WTC11 (cell line): ENCODE data around the gene BORCS8. TPM values are rescaled to one million over a fixed set of nuclear protein-coding genes. Genes with fewer than 3 reads are reported as not detected.

ENCODE experiments used
- ATAC-seq: fragments of 200-7000 bp; cut with Tn5 transposase; 2 replicates; pipeline ENCODE4 v1.10.0; 2021; ENCODE audit warnings: mild to moderate bottlenecking, moderate library complexity
- CTCF ChIA-PET: fragments of 300-600 bp; sonication (Branson Sonifier 250); formaldehyde crosslinking; loops from one replicate; lab custom pipeline; 2021; ENCODE audit warnings: antibody characterized with exemption; lab: Charles Lee
- POLR2A ChIA-PET: fragments of 350-600 bp; sonication (Branson Sonifier 250); formaldehyde crosslinking; loops from one replicate; lab custom pipeline; 2021; ENCODE audit warnings: antibody characterized with exemption; lab: Charles Lee
- DNase-seq: peaks from one replicate; pipeline ENCODE4 v3.0.0; 2021; ENCODE audit warnings: low spot score
- H3K27ac Mint-ChIP-seq: 2 replicates; pipeline ENCODE4 v1.8.0; 2021; ENCODE audit warnings: mixed read lengths
- H3K27me3 Mint-ChIP-seq: 2 replicates; pipeline ENCODE4 v1.8.0; 2021; ENCODE audit warnings: low read depth, mild to moderate bottlenecking, moderate library complexity, mixed read lengths
- H3K36me3 Mint-ChIP-seq: 2 replicates; pipeline ENCODE4 v1.8.0; 2021; ENCODE audit warnings: mixed read lengths
- H3K4me1 Mint-ChIP-seq: 2 replicates; pipeline ENCODE4 v1.8.0; 2022; ENCODE audit warnings: mixed read lengths
- H3K4me3 Mint-ChIP-seq: 2 replicates; pipeline ENCODE4 v1.8.0; 2021; ENCODE audit warnings: mild to moderate bottlenecking, moderate library complexity, mixed read lengths
- H3K9me3 Mint-ChIP-seq: 2 replicates; pipeline ENCODE4 v1.8.0; 2021; ENCODE audit warnings: mixed read lengths
- CBFB ChIP-seq: sonication (generic); formaldehyde crosslinking; IDR thresholded peaks from 2 replicates; pipeline ENCODE4 v1.8.1; 2022; ENCODE audit warnings: mild to moderate bottlenecking, low read depth, missing genetic modification reagents
- CREM ChIP-seq: sonication (generic); formaldehyde crosslinking; IDR thresholded peaks from 2 replicates; pipeline ENCODE4 v1.8.1; 2022; ENCODE audit warnings: mild to moderate bottlenecking, missing genetic modification reagents, moderate library complexity
- FOXJ3 ChIP-seq: sonication (generic); formaldehyde crosslinking; IDR thresholded peaks from 2 replicates; pipeline ENCODE4 v1.9.0; 2021; ENCODE audit warnings: missing genetic modification reagents, mild to moderate bottlenecking, borderline replicate concordance
- FOXP1 ChIP-seq: sonication (generic); formaldehyde crosslinking; IDR thresholded peaks from 2 replicates; pipeline ENCODE4 v1.8.0; 2022; ENCODE audit warnings: missing genetic modification reagents, mild to moderate bottlenecking, moderate library complexity, borderline replicate concordance
- GTF2I ChIP-seq: fragments of 250-450 bp; sonication (Bioruptor Pico); conservative IDR thresholded peaks from 2 replicates; pipeline ENCODE4 v1.4.0; 2021; ENCODE audit warnings: mild to moderate bottlenecking
- JAZF1 ChIP-seq: fragments of 250-450 bp; sonication (Bioruptor Pico); IDR thresholded peaks from 2 replicates; pipeline ENCODE4 v1.9.0; 2021; ENCODE audit warnings: moderate library complexity, mild to moderate bottlenecking, inconsistent platforms
- OVOL2 ChIP-seq: fragments of 250-450 bp; sonication (Bioruptor Pico); IDR thresholded peaks from 2 replicates; pipeline ENCODE4 v1.9.0; 2021; ENCODE audit warnings: mild to moderate bottlenecking, borderline replicate concordance
- RELA ChIP-seq: sonication (generic); formaldehyde crosslinking; IDR thresholded peaks from 2 replicates; pipeline ENCODE4 v1.8.1; 2022; ENCODE audit warnings: missing genetic modification reagents, mild to moderate bottlenecking, borderline replicate concordance
- SP1 ChIP-seq: sonication (generic); formaldehyde crosslinking; conservative IDR thresholded peaks from 2 replicates; pipeline ENCODE4 v1.8.1; 2022; ENCODE audit warnings: missing genetic modification reagents
- TCF7 ChIP-seq: sonication (generic); formaldehyde crosslinking; IDR thresholded peaks from 2 replicates; pipeline ENCODE4 v1.8.0; 2022; ENCODE audit warnings: mild to moderate bottlenecking, low read depth, missing genetic modification reagents, moderate library complexity
- ZNF121 ChIP-seq: sonication (generic); formaldehyde crosslinking; IDR thresholded peaks from 2 replicates; pipeline ENCODE4 v1.8.0; 2023; ENCODE audit warnings: missing genetic modification reagents
- ZNF396 ChIP-seq: fragments of 250-450 bp; sonication (Bioruptor Pico); IDR thresholded peaks from 2 replicates; pipeline ENCODE4 v1.8.0; 2021; ENCODE audit warnings: mild to moderate bottlenecking, moderate library complexity, borderline replicate concordance
- ZNF423 ChIP-seq: fragments of 250-450 bp; sonication (Bioruptor Pico); IDR thresholded peaks from 2 replicates; pipeline ENCODE4 v2.1.2; 2022; ENCODE audit warnings: mild to moderate bottlenecking, moderate library complexity
- total RNA-seq: library from RNA; stranded (reverse); gene quantifications from 3 replicates; pipeline ENCODE4 v1.2.3, GENCODE V29; 2021
- TF ChIP-seq, protein P1 (sequence below): fragments of 250-450 bp; sonication (Bioruptor Pico); IDR thresholded peaks from 2 replicates; pipeline ENCODE4 v1.9.0; 2021; ENCODE audit warnings: mild to moderate bottlenecking
- TF ChIP-seq, protein P2 (sequence below): sonication (generic); formaldehyde crosslinking; IDR thresholded peaks from 2 replicates; pipeline ENCODE4 v1.8.1; 2023; ENCODE audit warnings: mild to moderate bottlenecking, missing genetic modification reagents
- TF ChIP-seq, protein P3 (sequence below): fragments of 250-450 bp; sonication (Bioruptor Pico); IDR thresholded peaks from 2 replicates; pipeline ENCODE4 v1.8.0; 2021; ENCODE audit warnings: mild to moderate bottlenecking
- TF ChIP-seq, protein P4 (sequence below): sonication (generic); formaldehyde crosslinking; IDR thresholded peaks from 2 replicates; pipeline ENCODE4 v1.8.0; 2023; ENCODE audit warnings: missing genetic modification reagents, mild to moderate bottlenecking, borderline replicate concordance
- TF ChIP-seq, protein P5 (sequence below): sonication (generic); formaldehyde crosslinking; IDR thresholded peaks from 2 replicates; pipeline ENCODE4 v1.8.0; 2022; ENCODE audit warnings: mild to moderate bottlenecking, missing genetic modification reagents
- TF ChIP-seq, protein P6 (sequence below): fragments of 250-450 bp; sonication (Bioruptor Pico); IDR thresholded peaks from 2 replicates; pipeline ENCODE4 v1.9.0; 2021; ENCODE audit warnings: mild to moderate bottlenecking, borderline replicate concordance

BORCS8 gene
- total RNA-seq, 1 experiment from 2014 or later, result 20.9 TPM

DNA sequence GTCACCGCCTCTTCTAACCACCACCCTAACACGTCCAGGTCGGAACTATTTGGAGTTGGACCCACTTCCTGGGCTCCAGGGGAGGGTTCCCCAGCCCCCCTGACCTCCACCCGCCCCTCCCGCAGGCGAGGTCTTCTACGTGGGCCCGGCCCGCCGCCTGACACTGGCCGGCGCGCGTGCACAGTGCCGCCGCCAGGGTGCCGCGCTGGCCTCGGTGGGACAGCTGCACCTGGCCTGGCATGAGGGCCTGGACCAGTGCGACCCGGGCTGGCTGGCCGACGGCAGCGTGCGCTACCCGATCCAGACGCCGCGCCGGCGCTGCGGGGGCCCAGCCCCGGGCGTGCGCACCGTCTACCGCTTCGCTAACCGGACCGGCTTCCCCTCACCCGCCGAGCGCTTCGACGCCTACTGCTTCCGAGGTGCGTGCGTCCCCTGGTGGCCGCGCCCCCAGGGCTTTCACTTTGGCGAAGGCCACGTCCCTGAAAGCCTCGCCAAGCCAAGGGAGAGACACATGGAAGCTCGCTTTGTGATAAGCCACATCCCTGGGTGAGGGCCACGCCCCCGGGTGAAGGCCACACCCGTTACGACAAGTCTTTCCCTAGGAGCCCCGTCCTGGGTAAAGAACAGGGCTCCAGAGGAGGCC is 33.0 kb upstream of the BORCS8 start (continued):
- TF ChIP-seq, protein P1, sequence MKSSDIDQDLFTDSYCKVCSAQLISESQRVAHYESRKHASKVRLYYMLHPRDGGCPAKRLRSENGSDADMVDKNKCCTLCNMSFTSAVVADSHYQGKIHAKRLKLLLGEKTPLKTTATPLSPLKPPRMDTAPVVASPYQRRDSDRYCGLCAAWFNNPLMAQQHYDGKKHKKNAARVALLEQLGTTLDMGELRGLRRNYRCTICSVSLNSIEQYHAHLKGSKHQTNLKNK (CRISPR knock-in tag), result no peak
- peak; percentile 85 for TF ChIP-seq RELA
- peak; percentile 96 for TF ChIP-seq FOXP1 (CRISPR knock-in tag)
- TF ChIP-seq ZNF423, result peak; percentile 43; the same call in 1 of the 2 replicates

DNA sequence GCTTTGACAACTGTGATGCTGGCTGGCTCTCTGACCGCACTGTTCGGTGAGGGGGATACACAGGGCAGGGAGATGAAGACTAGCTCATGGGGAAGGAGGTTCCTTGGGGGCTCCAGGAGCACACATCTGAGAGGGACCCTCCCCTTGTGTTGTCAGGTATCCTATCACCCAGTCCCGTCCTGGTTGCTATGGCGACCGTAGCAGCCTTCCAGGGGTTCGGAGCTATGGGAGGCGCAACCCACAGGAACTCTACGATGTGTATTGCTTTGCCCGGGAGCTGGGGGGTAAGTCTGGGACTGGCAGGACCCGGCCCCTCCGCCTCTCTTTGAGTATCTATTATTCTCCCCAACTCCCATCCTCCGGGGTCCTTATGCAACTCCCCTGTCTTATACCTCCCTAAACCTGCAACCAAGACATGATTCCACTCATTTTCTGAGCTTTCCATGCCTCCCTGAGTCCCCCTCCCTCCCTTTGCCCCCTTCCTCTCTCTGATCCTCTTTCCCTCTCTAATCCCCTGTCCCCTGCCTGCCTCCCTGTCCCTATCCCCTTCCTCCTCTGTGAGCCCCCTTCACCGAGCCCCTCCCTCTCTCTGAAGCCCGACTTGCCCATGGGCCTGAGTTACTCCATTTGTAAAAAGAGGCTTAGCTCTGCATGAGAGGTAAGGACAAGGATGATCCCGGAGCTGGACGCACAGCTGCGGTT is 32.3 kb upstream of the BORCS8 start:
- Mint-ChIP-seq H3K36me3 (no peaks in the 10 kb centered on the region), H3K4me1 (peaks cover 2% of the 10 kb centered on the region), H3K27ac (no peak overlapping the region), H3K4me3 (peak overlapping the region; percentile 60), H3K27me3 (peaks cover 45% of the 10 kb centered on the region), H3K9me3 (no peaks in the 10 kb centered on the region)
- ChIA-PET CTCF (interaction anchor here (0.5 to 2.2 kb wide), 22 partner anchors 9 to 732 kb away, joined by 4 to 29 read pairs (median 8); partner anchors contain the start of genes BORCS8, MEF2B, NR2C2AP and RFXANK), POLR2A (interaction anchor here (0.5 to 2.0 kb wide), 4 partner anchors 21 to 902 kb away, joined by 3 to 6 read pairs (median 4); partner anchors contain the start of gene NR2C2AP)
- no peak for TF ChIP-seq CREM (CRISPR knock-in tag)
- TF ChIP-seq, protein P2, sequence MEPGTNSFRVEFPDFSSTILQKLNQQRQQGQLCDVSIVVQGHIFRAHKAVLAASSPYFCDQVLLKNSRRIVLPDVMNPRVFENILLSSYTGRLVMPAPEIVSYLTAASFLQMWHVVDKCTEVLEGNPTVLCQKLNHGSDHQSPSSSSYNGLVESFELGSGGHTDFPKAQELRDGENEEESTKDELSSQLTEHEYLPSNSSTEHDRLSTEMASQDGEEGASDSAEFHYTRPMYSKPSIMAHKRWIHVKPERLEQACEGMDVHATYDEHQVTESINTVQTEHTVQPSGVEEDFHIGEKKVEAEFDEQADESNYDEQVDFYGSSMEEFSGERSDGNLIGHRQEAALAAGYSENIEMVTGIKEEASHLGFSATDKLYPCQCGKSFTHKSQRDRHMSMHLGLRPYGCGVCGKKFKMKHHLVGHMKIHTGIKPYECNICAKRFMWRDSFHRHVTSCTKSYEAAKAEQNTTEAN (CRISPR knock-in tag), result no peak
- TF ChIP-seq, protein P3, sequence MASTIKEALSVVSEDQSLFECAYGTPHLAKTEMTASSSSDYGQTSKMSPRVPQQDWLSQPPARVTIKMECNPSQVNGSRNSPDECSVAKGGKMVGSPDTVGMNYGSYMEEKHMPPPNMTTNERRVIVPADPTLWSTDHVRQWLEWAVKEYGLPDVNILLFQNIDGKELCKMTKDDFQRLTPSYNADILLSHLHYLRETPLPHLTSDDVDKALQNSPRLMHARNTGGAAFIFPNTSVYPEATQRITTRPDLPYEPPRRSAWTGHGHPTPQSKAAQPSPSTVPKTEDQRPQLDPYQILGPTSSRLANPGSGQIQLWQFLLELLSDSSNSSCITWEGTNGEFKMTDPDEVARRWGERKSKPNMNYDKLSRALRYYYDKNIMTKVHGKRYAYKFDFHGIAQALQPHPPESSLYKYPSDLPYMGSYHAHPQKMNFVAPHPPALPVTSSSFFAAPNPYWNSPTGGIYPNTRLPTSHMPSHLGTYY, result no peak
- no peak for TF ChIP-seq ZNF121 (CRISPR knock-in tag)
- TF ChIP-seq OVOL2 (CRISPR knock-in tag), result no peak
- no peak for TF ChIP-seq CBFB (CRISPR knock-in tag)
- TF ChIP-seq, protein P4, sequence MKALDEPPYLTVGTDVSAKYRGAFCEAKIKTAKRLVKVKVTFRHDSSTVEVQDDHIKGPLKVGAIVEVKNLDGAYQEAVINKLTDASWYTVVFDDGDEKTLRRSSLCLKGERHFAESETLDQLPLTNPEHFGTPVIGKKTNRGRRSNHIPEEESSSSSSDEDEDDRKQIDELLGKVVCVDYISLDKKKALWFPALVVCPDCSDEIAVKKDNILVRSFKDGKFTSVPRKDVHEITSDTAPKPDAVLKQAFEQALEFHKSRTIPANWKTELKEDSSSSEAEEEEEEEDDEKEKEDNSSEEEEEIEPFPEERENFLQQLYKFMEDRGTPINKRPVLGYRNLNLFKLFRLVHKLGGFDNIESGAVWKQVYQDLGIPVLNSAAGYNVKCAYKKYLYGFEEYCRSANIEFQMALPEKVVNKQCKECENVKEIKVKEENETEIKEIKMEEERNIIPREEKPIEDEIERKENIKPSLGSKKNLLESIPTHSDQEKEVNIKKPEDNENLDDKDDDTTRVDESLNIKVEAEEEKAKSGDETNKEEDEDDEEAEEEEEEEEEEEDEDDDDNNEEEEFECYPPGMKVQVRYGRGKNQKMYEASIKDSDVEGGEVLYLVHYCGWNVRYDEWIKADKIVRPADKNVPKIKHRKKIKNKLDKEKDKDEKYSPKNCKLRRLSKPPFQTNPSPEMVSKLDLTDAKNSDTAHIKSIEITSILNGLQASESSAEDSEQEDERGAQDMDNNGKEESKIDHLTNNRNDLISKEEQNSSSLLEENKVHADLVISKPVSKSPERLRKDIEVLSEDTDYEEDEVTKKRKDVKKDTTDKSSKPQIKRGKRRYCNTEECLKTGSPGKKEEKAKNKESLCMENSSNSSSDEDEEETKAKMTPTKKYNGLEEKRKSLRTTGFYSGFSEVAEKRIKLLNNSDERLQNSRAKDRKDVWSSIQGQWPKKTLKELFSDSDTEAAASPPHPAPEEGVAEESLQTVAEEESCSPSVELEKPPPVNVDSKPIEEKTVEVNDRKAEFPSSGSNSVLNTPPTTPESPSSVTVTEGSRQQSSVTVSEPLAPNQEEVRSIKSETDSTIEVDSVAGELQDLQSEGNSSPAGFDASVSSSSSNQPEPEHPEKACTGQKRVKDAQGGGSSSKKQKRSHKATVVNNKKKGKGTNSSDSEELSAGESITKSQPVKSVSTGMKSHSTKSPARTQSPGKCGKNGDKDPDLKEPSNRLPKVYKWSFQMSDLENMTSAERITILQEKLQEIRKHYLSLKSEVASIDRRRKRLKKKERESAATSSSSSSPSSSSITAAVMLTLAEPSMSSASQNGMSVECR (CRISPR knock-in tag), result no peak
- TF ChIP-seq, protein P5, sequence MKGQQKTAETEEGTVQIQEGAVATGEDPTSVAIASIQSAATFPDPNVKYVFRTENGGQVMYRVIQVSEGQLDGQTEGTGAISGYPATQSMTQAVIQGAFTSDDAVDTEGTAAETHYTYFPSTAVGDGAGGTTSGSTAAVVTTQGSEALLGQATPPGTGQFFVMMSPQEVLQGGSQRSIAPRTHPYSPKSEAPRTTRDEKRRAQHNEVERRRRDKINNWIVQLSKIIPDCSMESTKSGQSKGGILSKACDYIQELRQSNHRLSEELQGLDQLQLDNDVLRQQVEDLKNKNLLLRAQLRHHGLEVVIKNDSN (CRISPR knock-in tag), result no peak
- no peak for TF ChIP-seq ZNF396 (CRISPR knock-in tag)
- ATAC-seq (peak; percentile 25), DNase-seq (no peak)

DNA sequence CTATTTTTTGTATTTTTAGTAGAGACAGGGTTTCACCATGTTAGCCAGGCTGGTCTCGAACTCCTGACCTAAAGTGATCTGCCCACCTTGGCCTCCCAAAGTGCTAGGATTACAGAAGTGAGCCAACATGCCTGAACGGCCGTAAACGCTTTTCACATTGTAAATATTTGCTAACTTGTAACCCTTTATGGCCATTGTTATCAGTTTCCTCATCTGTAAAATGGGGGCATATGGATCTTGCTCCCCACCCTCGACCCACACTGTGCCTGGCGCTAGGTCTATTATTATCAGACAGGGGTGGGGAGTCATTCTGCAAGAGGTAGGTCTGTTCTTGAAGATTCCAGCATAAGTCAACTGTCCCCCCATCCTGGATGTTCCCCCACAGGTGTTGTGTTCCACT is 31.7 kb upstream of the BORCS8 start:
- ChIA-PET CTCF (interaction anchor here (2.0 to 2.2 kb wide), 2 partner anchors 38 to 119 kb away, joined by 8 to 21 read pairs; no protein-coding TSS in a partner anchor), POLR2A (interaction anchor here (2.0 kb wide), 1 partner anchor 20 kb away, joined by 6 read pairs; the partner anchor contains the start of gene NR2C2AP)
- no peaks in the 10 kb centered on the region for H3K36me3 Mint-ChIP-seq
- ATAC-seq (no peak), DNase-seq (no peak)
- no peaks in the 10 kb centered on the region for H3K9me3 Mint-ChIP-seq
- H3K27ac Mint-ChIP-seq, result no peak overlapping the region
- H3K4me3 Mint-ChIP-seq, result no peak overlapping the region
- H3K27me3 Mint-ChIP-seq, result peaks cover 42% of the 10 kb centered on the region
- H3K4me1 Mint-ChIP-seq, result peaks cover 2% of the 10 kb centered on the region
- TF ChIP-seq CREM (CRISPR knock-in tag) (no peak), SP1 (CRISPR knock-in tag) (no peak), GTF2I (no peak), TCF7 (no peak), FOXJ3 (CRISPR knock-in tag) (no peak), JAZF1 (CRISPR knock-in tag) (no peak)
- TF ChIP-seq, protein P6, sequence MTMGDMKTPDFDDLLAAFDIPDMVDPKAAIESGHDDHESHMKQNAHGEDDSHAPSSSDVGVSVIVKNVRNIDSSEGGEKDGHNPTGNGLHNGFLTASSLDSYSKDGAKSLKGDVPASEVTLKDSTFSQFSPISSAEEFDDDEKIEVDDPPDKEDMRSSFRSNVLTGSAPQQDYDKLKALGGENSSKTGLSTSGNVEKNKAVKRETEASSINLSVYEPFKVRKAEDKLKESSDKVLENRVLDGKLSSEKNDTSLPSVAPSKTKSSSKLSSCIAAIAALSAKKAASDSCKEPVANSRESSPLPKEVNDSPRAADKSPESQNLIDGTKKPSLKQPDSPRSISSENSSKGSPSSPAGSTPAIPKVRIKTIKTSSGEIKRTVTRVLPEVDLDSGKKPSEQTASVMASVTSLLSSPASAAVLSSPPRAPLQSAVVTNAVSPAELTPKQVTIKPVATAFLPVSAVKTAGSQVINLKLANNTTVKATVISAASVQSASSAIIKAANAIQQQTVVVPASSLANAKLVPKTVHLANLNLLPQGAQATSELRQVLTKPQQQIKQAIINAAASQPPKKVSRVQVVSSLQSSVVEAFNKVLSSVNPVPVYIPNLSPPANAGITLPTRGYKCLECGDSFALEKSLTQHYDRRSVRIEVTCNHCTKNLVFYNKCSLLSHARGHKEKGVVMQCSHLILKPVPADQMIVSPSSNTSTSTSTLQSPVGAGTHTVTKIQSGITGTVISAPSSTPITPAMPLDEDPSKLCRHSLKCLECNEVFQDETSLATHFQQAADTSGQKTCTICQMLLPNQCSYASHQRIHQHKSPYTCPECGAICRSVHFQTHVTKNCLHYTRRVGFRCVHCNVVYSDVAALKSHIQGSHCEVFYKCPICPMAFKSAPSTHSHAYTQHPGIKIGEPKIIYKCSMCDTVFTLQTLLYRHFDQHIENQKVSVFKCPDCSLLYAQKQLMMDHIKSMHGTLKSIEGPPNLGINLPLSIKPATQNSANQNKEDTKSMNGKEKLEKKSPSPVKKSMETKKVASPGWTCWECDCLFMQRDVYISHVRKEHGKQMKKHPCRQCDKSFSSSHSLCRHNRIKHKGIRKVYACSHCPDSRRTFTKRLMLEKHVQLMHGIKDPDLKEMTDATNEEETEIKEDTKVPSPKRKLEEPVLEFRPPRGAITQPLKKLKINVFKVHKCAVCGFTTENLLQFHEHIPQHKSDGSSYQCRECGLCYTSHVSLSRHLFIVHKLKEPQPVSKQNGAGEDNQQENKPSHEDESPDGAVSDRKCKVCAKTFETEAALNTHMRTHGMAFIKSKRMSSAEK (CRISPR knock-in tag), result no peak
